Gastrocnemius medialis (tissue), 4 donors: Measurements from ENCODE around the gene NES. TPM values are rescaled to one million over a fixed set of nuclear protein-coding genes. Genes with fewer than 3 reads are reported as not detected.
A peak's percentile ranks its signal among the peaks of the same experiment; 100 is the strongest.

Experiments used
- ATAC-seq, 2 donors: fragments of 150-250 bp; one replicate each; pipeline ENCODE4 v1.9.1; 2016
- DNase-seq, 2 donors: peaks; one replicate each; pipeline ENCODE4 v3.0.0-alpha.2; 2019
- H3K27ac ChIP-seq, 4 donors: fragments of 200-600 bp; sonication (generic); 1 replicate in 1 of 4; 2 replicates in 3 of 4; pipeline ENCODE4 v1.5.1; 2016 to 2018; ENCODE audit warnings: mild to moderate bottlenecking in 2 of 4, moderate library complexity in 1 of 4
- H3K27me3 ChIP-seq, 3 donors: fragments of 200-600 bp; sonication (generic) in 2 of 3; 1 replicate in 1 of 3; 2 replicates in 2 of 3; pipeline versions ENCODE4 v1.5.1 to v1.6.0; 2016 to 2019; ENCODE audit warnings: mild to moderate bottlenecking in 1 of 3, moderate library complexity in 1 of 3
- H3K36me3 ChIP-seq, 2 donors: fragments of 200-600 bp; sonication (generic) in 1 of 2; one replicate each; pipeline ENCODE4 v1.5.1; 2017 to 2018
- H3K4me1 ChIP-seq, 2 donors: fragments of 200-600 bp; sonication (generic) in 1 of 2; one replicate each; pipeline ENCODE4 v1.5.1; 2016 to 2017; ENCODE audit warnings: mild to moderate bottlenecking in 2 of 2
- H3K4me3 ChIP-seq, 4 donors: fragments of 200-600 bp; sonication (generic) in 3 of 4; 1 replicate in 1 of 4; 2 replicates in 3 of 4; pipeline ENCODE4 v1.5.1; 2016 to 2019; ENCODE audit warnings: mild to moderate bottlenecking in 2 of 4
- H3K9me3 ChIP-seq, 3 donors: fragments of 200-600 bp; sonication (generic) in 2 of 3; 1 replicate in 1 of 3; 2 replicates in 2 of 3; pipeline ENCODE4 v1.5.1; 2016 to 2019
- CTCF ChIP-seq, 5 experiments: fragments of 450-650 bp in 3 of 5; fragments of 200-600 bp in 2 of 5; sonication (generic) in 2 of 5; IDR thresholded peaks in 4 of 5; conservative IDR thresholded peaks in 1 of 5; 1 replicate in 4 of 5; 2 replicates in 1 of 5; pipeline ENCODE4 v1.5.1; 2016 to 2019; ENCODE audit warnings: antibody characterized with exemption in 5 of 5, mild to moderate bottlenecking in 3 of 5, moderate library complexity in 3 of 5
- POLR2A ChIP-seq, 2 donors: fragments of 450-650 bp; IDR thresholded peaks; one replicate each; pipeline ENCODE4 v1.6.1; 2017; ENCODE audit warnings: antibody characterized with exemption in 2 of 2, mild to moderate bottlenecking in 2 of 2, moderate library complexity in 2 of 2
- in situ Hi-C, 4 donors: fragments of 200-750 bp; cut with MboI; loops; one replicate each; pipeline versions ENCODE4 v1.15.0 to v1.8.0; 2017; ENCODE audit warnings: low sequenced_read_pairs in 4 of 4
- intact Hi-C: fragments of 100-400 bp; cut with DNase I; formaldehyde crosslinking; loops from one replicate; pipeline ENCODE4 v1.15.1; 2023; ENCODE audit warnings: low total_unique reads
- total RNA-seq, 4 donors: library from RNA; depleted of rRNA; stranded (reverse); fragments of >200 nt; gene quantifications; one replicate each; pipeline versions ENCODE4 v1.1.0 to v1.2.3, GENCODE V29; 2016

NES gene
- total RNA-seq, 4 donors from 2014 or later = 13.7 to 60.9 (median 26.4) TPM

- H3K27ac ChIP-seq = peak overlapping the region; percentile 91 to 97 (median 94)
- ATAC-seq = peak; percentile 40 to 47
- peak overlapping the region in 1 of 4 donors; percentile 16 for H3K4me3 ChIP-seq
- H3K9me3 ChIP-seq = no peaks in the 10 kb centered on the region
- no peaks in the 10 kb centered on the region for H3K36me3 ChIP-seq
- DNase-seq = peak in 1 of 2 donors; percentile 64
- H3K27me3 ChIP-seq = no peaks in the 10 kb centered on the region
- TF ChIP-seq CTCF (IDR thresholded peaks at IDR 0.05 in 4 of 5, conservative IDR thresholded peaks at IDR 0.05 in 1 of 5) (no peak), POLR2A (IDR thresholded peaks at IDR 0.05) (no peak)
- in situ Hi-C loops = no loop called here
- peaks cover 85% of the 10 kb centered on the region in 2 donors for H3K4me1 ChIP-seq
- intact Hi-C loops = loop anchor here (10.0 kb wide), 2 partner anchors 227 to 543 kb away; partner anchors contain the start of gene PEAR1
These were observed 9.6 kb downstream of the NES start for GRCh38 chr1:156667610-156667967.

GRCh38 chr1:156666862-156667609 lies 10.2 kb downstream of the NES start:
- DNase-seq (no peak), ATAC-seq (no peak)
- Histone ChIP-seq H3K36me3 (no peaks in the 10 kb centered on the region), H3K4me1 (peaks cover 91% of the 10 kb centered on the region in 2 donors), H3K27ac (peak overlapping the region; percentile 91 to 97 (median 94)), H3K9me3 (no peaks in the 10 kb centered on the region), H3K4me3 (no peak overlapping the region), H3K27me3 (no peaks in the 10 kb centered on the region)
- TF ChIP-seq CTCF (IDR thresholded peaks at IDR 0.05 in 4 of 5, conservative IDR thresholded peaks at IDR 0.05 in 1 of 5) = no peak
- TF ChIP-seq POLR2A (IDR thresholded peaks at IDR 0.05) = no peak
- in situ Hi-C loops = no loop called here
- intact Hi-C loops = loop anchor here (10.0 kb wide), 2 partner anchors 228 to 542 kb away; partner anchors contain the start of gene PEAR1

- H3K27ac ChIP-seq = peak overlapping the region; percentile 91 to 97 (median 94)
- H3K36me3 ChIP-seq = no peaks in the 10 kb centered on the region
- no peak overlapping the region for H3K4me3 ChIP-seq
- DNase-seq (no peak), ATAC-seq (no peak)
- no peaks in the 10 kb centered on the region for H3K9me3 ChIP-seq
- no peaks in the 10 kb centered on the region for H3K27me3 ChIP-seq
- intact Hi-C loops (loop anchor here (10.0 kb wide), 2 partner anchors 229 to 541 kb away; partner anchors contain the start of gene PEAR1), in situ Hi-C loops (no loop called here)
- H3K4me1 ChIP-seq = peaks cover 98 to 100% of the 10 kb centered on the region in 2 donors
- TF ChIP-seq POLR2A (IDR thresholded peaks at IDR 0.05) (no peak), CTCF (IDR thresholded peaks at IDR 0.05 in 4 of 5, conservative IDR thresholded peaks at IDR 0.05 in 1 of 5) (no peak)
These were observed 11.7 kb downstream of the NES start for GRCh38 chr1:156665539-156665938.

GRCh38 chr1:156664767-156665411 lies 12.3 kb downstream of the NES start:
- ATAC-seq (peak; percentile 9 to 22), DNase-seq (peak in 1 of 2 donors; percentile 69)
- no peaks in the 10 kb centered on the region for H3K36me3 ChIP-seq
- in situ Hi-C loops (no loop called here), intact Hi-C loops (loop anchor here (5.0 to 10.0 kb wide), 5 partner anchors 77 to 540 kb away; partner anchors contain the start of genes MEF2D, MRPL24 and PEAR1)
- peak overlapping the region in 3 of 4 donors; percentile 0 to 14 (median 5) for H3K4me3 ChIP-seq
- peaks cover 96 to 97% of the 10 kb centered on the region in 2 donors for H3K4me1 ChIP-seq
- TF ChIP-seq CTCF (IDR thresholded peaks at IDR 0.05 in 4 of 5, conservative IDR thresholded peaks at IDR 0.05 in 1 of 5) (no peak), POLR2A (IDR thresholded peaks at IDR 0.05) (peak; percentile 37 to 40)
- H3K27ac ChIP-seq = peak overlapping the region; percentile 91 to 97 (median 94)
- H3K9me3 ChIP-seq = no peaks in the 10 kb centered on the region
- no peaks in the 10 kb centered on the region for H3K27me3 ChIP-seq
